HG03175 (cell line): ENCODE results near the gene NCS1.
"Not testable (repeated sequence)": the region's sequence is repeated elsewhere in the genome, so short reads cannot be mapped to it uniquely, and the experiment has no call there.

Source experiments
- ATAC-seq: cut with Tn5 transposase; IDR thresholded peaks from one replicate; pipeline ENCODE4 v1.9.1; 2021; ENCODE audit warnings: mild to moderate bottlenecking, moderate library complexity; ENCODE audit not compliant: unreplicated experiment

Gene NCS1

GRCh38 chr9:130259044-130259443 is 86.8 kb downstream of the NCS1 start:
- no peak for ATAC-seq

DNA sequence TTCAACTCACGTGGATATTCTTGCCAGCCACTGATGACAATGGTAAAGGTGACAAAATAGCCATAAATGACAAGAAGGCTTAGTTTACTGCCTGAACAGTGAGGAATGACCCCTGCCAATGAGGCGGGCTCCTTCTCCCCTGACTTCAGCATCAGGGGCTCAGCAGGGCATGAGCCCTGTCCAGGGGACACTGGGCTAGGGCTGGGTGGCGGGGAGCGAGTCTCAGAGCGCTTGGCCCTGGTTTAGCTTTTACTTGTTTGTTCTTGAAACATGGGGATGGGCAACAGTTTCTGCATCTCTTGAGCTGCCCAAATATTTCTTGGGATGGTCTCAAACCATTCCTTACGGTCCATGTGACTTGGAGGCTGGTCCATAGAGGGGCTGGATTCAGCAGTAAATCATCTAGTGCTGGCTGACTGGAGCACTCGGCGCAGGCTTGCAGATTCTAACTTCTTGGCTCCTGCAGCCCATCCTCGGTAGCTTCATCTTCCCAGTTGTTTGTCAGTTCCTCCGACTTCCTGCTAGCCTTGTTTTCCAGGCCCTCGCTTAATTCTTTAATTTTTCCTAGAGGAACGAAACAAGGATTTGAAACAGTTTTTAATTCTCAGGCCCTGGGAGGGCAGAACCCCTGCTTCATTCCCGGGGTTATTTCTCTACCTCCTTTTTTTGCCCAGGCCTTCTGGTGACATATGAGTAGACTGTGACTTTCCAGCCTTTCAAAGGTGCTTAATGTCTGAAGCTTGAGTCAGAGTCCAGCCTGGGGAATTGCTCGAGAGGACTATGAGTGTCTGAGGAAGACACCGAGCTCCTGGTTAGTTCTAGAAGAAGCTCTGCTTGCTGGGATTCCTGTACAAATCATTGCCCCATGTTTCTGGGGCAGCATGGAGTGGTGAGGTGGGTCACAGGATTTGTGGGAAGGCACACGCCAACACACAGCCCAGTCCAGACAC is 88.9 kb downstream of the NCS1 start:
- ATAC-seq, result no peak

- no peak for ATAC-seq
These were observed 90.0 kb downstream of the NCS1 start for GRCh38 chr9:130262061-130262745.

GRCh38 chr9:130262771-130263170 is 90.6 kb downstream of the NCS1 start:
- ATAC-seq, result no peak

GRCh38 chr9:130263601-130264413 is 91.6 kb downstream of the NCS1 start:
- ATAC-seq, result no peak

- ATAC-seq, result no peak
These were observed 92.5 kb downstream of the NCS1 start for GRCh38 chr9:130264414-130265350.

DNA sequence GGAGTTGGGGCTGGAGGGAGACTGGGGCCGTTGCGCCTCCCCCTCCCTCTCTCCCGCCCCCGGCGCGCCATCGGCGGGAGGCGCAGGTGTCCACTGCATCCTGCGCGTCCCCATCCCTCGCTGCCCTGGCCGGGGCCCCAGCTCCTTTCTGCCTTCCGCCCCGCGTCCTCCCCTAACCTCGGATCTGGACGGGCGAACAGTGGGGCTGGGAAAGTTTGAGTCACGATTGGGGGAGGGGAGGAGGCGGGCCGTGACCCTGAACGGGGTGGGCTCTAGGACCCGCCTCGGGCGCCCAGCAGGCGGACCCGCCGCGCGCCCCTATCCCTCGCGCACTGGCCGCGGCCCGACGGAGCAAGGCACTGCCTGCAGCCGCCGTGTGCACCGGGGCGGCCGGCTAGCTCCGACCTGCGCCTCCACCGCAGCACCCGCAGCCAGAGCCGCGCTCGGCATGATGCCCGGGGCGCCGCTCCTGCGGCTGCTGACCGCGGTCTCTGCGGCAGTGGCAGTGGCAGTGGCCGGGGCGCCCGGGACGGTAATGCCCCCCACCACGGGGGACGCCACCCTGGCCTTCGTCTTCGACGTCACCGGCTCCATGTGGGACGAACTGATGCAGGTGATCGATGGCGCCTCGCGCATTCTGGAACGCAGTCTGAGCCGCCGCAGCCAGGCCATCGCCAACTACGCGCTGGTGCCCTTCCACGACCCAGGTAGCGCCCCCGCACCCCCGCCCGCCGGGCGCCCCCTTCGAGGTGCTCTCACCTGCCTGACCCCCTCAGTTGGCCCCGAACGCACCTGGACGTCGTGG is 93.4 kb downstream of the NCS1 start, which contains the start of gene HMCN2:
TSS of gene HMCN2 (plus strand) at position 330 of the 805 bp plus-strand sequence. CDS start at position 449, 119 bp downstream.
- no peak for ATAC-seq

DNA sequence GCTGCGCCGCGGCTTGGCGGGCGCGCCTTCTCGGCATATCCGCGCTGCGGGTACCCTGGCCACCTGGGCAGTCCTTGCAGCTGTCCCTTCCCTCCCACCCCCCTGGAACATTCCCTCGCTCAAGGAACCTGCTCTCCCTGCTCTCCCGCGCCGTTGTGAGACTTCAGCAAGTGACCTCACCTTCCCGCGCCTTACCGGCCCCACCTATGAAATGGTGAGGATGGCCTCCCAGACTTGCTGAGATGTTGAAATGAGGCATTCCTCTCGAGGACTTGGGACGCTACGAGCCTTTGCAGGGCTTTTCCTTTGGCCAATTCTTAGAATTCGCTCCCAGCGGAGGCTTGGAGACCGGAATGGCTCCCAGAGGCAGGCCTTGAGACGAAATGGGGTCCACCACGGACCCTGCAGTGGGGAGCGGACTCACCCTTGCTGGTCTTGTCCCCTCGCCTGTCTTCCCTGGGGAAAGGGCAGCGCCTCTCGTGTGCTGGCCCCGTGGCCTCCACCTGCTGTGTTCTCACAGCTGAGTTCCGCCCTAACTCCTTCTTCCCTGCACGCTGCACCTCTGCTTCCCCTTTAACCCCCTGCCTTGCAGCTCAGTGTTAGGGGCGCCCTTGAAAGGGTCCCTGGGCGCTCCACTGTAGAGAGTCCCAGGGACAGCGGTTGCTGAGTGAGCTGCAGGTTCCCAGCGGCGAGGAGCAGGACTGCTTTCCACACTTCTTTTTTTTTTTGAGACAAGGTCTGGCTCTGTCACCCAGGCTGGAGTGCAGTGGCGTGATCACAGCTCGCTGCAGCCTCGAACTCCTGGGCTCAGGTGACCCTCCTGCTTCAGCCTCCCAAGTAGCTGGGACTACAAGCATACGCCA is 94.3 kb downstream of the NCS1 start:
- ATAC-seq, result no peak

- ATAC-seq, result no peak
These were observed 95.7 kb downstream of the NCS1 start for GRCh38 chr9:130267930-130268329.

DNA sequence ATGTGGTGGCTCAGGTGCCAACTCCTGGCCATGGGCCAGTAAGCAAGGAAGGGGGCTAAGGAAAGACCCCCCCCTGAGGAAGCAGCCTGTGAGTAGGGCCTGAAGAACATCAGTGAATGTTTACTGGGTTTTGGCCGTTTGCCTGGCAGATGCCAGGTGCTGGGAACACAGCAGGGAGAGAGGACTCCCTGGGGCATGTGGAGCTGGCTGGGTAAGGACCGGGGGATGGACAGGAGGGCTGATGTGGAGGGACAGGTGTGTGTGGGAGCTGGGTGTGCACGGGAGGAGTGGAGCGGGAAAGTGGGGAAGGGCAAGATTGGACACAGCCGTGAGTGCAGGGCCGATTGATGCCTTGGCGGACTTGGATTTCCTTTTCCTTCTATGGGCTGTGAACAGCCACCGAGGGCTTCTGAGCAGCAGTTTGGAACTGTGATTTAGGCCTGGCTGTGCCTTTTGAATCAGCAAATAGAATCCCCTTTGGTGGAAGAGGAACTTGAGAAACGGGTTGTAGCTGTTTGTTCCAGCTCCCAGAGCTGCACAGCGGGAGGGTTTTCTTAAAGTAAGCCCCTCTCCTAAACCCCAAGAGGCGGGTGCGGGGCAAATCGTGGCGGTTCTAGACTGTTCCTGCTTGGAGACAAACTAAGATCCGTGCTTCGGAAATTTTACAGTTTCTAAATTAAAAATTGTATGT is 96.5 kb downstream of the NCS1 start:
- ATAC-seq, result no peak

GRCh38 chr9:130271473-130271872 is 99.3 kb downstream of the NCS1 start:
- no peak for ATAC-seq

GRCh38 chr9:130275156-130275555 is 103.0 kb downstream of the NCS1 start:
- ATAC-seq, result no peak

DNA sequence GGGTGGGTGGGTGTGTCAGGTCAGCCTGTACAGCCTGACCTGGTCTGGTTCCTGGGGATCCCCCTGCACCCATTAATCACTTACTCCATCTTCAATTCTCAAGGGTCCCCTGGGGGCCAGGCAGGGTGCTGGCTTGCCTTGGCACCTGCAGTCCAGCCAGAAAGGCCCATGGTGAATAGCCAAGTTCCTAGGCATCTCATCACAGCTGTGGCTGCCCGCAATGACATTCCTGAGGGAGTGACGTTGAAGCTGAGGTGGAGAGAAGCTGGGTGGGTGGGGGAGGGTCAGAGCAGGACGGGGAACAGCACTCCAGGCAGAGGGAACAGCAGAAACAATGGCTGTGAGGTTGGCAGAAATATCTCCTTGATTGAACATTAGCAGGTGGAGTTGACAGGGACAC is 103.9 kb downstream of the NCS1 start:
- no peak for ATAC-seq

DNA sequence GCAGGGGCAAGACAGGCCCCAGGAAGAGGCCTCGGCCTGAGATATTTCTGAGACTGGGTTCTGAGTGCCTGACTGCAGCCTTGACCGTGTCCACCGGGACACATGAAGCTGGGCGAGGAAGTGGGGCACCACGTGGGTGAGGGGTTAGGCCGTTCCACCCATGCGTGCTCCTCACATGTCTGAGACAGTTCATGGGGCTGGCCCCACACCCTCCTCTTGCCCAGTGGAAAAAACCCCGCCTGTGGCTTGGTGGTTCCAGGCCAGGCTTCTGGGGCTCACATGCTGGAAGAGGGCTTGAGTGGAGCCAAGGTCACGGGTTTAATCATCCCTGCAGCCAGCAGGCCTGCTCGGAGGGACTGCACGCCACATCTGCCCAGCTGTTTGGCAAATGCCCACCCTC is 104.8 kb downstream of the NCS1 start:
- ATAC-seq, result no peak

GRCh38 chr9:130277525-130277924 is 105.3 kb downstream of the NCS1 start:
- not testable (repeated sequence) for ATAC-seq

- ATAC-seq, result no peak
These were observed 111.5 kb downstream of the NCS1 start for GRCh38 chr9:130283539-130284248.

- ATAC-seq, result no peak
These were observed 112.0 kb downstream of the NCS1 start for GRCh38 chr9:130284249-130284625.
